Measurements from ENCODE around the gene ATP8A1. TPM values are rescaled to one million over a fixed set of nuclear protein-coding genes. Genes with fewer than 3 reads are reported as not detected.

Gene ATP8A1
- total and polyA plus RNA-seq, 4 donors = 0.65 to 15.9 (median 5.9) TPM

- TF ChIP-seq, protein P1, sequence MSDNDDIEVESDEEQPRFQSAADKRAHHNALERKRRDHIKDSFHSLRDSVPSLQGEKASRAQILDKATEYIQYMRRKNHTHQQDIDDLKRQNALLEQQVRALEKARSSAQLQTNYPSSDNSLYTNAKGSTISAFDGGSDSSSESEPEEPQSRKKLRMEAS (IDR thresholded peaks at IDR 0.05) = no peak
- TF ChIP-seq EGR1 (IDR thresholded peaks at IDR 0.05; ENCODE audit: low read depth in 2 of 2) (no peak), TAF1 (conservative IDR thresholded peaks at IDR 0.05) (no peak), CTCF (IDR thresholded peaks at IDR 0.05; ENCODE audit: low read depth, low read length, missing input control) (no peak), FOXA1 (IDR thresholded peaks at IDR 0.05) (no peak), ZBTB33 (IDR thresholded peaks at IDR 0.05) (no peak), GABPA (IDR thresholded peaks at IDR 0.05 in 1 of 2, conservative IDR thresholded peaks at IDR 0.05 in 1 of 2) (no peak), SP1 (IDR thresholded peaks at IDR 0.05) (no peak), RXRA (IDR thresholded peaks at IDR 0.05) (no peak), HNF4G (IDR thresholded peaks at IDR 0.05) (no peak), JUND (IDR thresholded peaks at IDR 0.05) (no peak)
- TF ChIP-seq, protein P2, sequence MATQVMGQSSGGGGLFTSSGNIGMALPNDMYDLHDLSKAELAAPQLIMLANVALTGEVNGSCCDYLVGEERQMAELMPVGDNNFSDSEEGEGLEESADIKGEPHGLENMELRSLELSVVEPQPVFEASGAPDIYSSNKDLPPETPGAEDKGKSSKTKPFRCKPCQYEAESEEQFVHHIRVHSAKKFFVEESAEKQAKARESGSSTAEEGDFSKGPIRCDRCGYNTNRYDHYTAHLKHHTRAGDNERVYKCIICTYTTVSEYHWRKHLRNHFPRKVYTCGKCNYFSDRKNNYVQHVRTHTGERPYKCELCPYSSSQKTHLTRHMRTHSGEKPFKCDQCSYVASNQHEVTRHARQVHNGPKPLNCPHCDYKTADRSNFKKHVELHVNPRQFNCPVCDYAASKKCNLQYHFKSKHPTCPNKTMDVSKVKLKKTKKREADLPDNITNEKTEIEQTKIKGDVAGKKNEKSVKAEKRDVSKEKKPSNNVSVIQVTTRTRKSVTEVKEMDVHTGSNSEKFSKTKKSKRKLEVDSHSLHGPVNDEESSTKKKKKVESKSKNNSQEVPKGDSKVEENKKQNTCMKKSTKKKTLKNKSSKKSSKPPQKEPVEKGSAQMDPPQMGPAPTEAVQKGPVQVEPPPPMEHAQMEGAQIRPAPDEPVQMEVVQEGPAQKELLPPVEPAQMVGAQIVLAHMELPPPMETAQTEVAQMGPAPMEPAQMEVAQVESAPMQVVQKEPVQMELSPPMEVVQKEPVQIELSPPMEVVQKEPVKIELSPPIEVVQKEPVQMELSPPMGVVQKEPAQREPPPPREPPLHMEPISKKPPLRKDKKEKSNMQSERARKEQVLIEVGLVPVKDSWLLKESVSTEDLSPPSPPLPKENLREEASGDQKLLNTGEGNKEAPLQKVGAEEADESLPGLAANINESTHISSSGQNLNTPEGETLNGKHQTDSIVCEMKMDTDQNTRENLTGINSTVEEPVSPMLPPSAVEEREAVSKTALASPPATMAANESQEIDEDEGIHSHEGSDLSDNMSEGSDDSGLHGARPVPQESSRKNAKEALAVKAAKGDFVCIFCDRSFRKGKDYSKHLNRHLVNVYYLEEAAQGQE (IDR thresholded peaks at IDR 0.05) = no peak
- no peak for DNase-seq (ENCODE audit: low spot score)
- H3K9me3 ChIP-seq (ENCODE audit: control insufficient read depth in 4 of 4, low read length in 3 of 4) = no peaks in the 10 kb centered on the region
- H3K9ac ChIP-seq (ENCODE audit: low read depth in 1 of 2, low read length in 2 of 2) = no peak overlapping the region
- no peaks in the 10 kb centered on the region for H3K27me3 ChIP-seq (ENCODE audit: control insufficient read depth in 4 of 4, insufficient read depth in 4 of 4, low read length in 3 of 4)
- 62% methylated on average over 3 of the region's 3 CpGs for WGBS
- no peaks in the 10 kb centered on the region for H3K36me3 ChIP-seq (ENCODE audit: control insufficient read depth in 4 of 4, insufficient read depth in 3 of 4, low read depth in 1 of 4, low read length in 3 of 4)
- no peak overlapping the region for H3K27ac ChIP-seq (ENCODE audit: low read depth in 1 of 2, low read length in 2 of 2)
- no peak overlapping the region for H3K4me3 ChIP-seq (ENCODE audit: low read depth in 1 of 3, low read length in 3 of 3)
- H3K4me1 ChIP-seq (ENCODE audit: control insufficient read depth in 4 of 4, insufficient read depth in 4 of 4, low read length in 3 of 4) = no peaks in the 10 kb centered on the region
Observed at GRCh38 chr4:42638993-42639392, 17.9 kb downstream of the ATP8A1 start.

DNA sequence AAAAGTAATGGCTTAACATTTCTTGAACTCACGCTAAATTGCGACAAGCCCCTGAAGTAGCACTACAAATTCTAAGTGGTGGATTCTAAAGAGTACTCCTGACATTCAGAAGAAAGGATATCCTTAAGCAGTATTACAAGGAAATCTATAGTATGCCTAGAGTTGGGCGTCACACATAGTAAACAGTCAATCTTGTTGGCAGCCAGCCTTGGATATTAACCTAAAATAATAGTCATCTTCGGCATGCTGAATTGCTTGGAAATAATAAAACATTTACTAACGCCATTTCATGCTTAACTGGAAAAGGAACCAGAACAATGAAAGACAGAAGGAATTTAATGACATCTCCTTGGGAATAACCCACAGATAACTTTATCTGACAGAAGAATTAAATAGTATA, 18.6 kb downstream of the ATP8A1 start:
- WGBS = 79% methylated on average over 5 of the region's 5 CpGs
- no peaks in the 10 kb centered on the region for H3K36me3 ChIP-seq (ENCODE audit: control insufficient read depth in 4 of 4, insufficient read depth in 3 of 4, low read depth in 1 of 4, low read length in 3 of 4)
- TF ChIP-seq EGR1 (IDR thresholded peaks at IDR 0.05; ENCODE audit: low read depth in 2 of 2) (no peak), ZBTB33 (IDR thresholded peaks at IDR 0.05) (no peak), HNF4G (IDR thresholded peaks at IDR 0.05) (no peak), GABPA (IDR thresholded peaks at IDR 0.05 in 1 of 2, conservative IDR thresholded peaks at IDR 0.05 in 1 of 2) (no peak), NR2F2 (IDR thresholded peaks at IDR 0.05) (no peak), YY1 (IDR thresholded peaks at IDR 0.05) (no peak), HNF4A (conservative IDR thresholded peaks at IDR 0.05) (no peak), RXRA (IDR thresholded peaks at IDR 0.05) (no peak), ATF3 (IDR thresholded peaks at IDR 0.05) (no peak), TAF1 (conservative IDR thresholded peaks at IDR 0.05) (no peak), RAD21 (IDR thresholded peaks at IDR 0.05) (no peak), JUND (IDR thresholded peaks at IDR 0.05) (no peak)
- TF ChIP-seq, protein P2 (IDR thresholded peaks at IDR 0.05) = no peak
- H3K9ac ChIP-seq (ENCODE audit: low read depth in 1 of 2, low read length in 2 of 2) = no peak overlapping the region
- H3K4me1 ChIP-seq (ENCODE audit: control insufficient read depth in 4 of 4, insufficient read depth in 4 of 4, low read length in 3 of 4) = no peaks in the 10 kb centered on the region
- no peaks in the 10 kb centered on the region for H3K27me3 ChIP-seq (ENCODE audit: control insufficient read depth in 4 of 4, insufficient read depth in 4 of 4, low read length in 3 of 4)
- H3K9me3 ChIP-seq (ENCODE audit: control insufficient read depth in 4 of 4, low read length in 3 of 4) = no peaks in the 10 kb centered on the region
- H3K27ac ChIP-seq (ENCODE audit: low read depth in 1 of 2, low read length in 2 of 2) = no peak overlapping the region
- H3K4me3 ChIP-seq (ENCODE audit: low read depth in 1 of 3, low read length in 3 of 3) = no peak overlapping the region
- no peak for DNase-seq (ENCODE audit: low spot score)
